ENCODE data around the gene UBE2D4.
"Not testable (repeated sequence)": the region's sequence is repeated elsewhere in the genome, so short reads cannot be mapped to it uniquely, and the experiment has no call there.

DNA sequence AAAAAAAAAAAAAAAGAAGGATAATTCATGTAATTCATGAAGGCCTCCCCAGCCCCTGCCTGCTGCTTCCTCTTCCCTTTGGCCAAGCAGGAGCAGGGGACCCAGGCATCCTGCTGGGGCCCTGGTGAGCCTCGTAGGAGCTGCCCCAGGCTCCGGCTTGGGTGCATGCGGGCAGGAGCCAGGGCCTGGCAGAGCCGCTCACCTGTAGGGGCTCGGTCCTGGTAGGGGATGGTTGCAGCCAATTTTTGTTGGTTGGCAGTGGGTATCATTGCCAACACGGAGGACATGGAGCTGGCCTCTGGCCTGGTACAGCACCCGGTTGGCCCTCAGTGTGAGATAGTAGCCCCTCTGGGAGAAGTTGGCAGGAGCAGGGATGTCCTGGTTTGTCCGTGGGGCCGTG lies 61.2 kb downstream of the UBE2D4 start:
- TF ChIP-seq, protein P1, sequence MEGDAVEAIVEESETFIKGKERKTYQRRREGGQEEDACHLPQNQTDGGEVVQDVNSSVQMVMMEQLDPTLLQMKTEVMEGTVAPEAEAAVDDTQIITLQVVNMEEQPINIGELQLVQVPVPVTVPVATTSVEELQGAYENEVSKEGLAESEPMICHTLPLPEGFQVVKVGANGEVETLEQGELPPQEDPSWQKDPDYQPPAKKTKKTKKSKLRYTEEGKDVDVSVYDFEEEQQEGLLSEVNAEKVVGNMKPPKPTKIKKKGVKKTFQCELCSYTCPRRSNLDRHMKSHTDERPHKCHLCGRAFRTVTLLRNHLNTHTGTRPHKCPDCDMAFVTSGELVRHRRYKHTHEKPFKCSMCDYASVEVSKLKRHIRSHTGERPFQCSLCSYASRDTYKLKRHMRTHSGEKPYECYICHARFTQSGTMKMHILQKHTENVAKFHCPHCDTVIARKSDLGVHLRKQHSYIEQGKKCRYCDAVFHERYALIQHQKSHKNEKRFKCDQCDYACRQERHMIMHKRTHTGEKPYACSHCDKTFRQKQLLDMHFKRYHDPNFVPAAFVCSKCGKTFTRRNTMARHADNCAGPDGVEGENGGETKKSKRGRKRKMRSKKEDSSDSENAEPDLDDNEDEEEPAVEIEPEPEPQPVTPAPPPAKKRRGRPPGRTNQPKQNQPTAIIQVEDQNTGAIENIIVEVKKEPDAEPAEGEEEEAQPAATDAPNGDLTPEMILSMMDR (IDR thresholded peaks at IDR 0.05) = not testable (repeated sequence)
- TF ChIP-seq POLR2A (IDR thresholded peaks at IDR 0.05); POLR2AphosphoS5 (IDR thresholded peaks at IDR 0.05; ENCODE audit: insufficient read depth in 1 of 2, low read depth in 1 of 2): not testable (repeated sequence)
